AG09319 (cell line): ENCODE data around the gene CCDC89.

Source experiments
- DNase-seq: peaks from one replicate; pipeline ENCODE4 v3.0.0-alpha.2; 2010; ENCODE audit warnings: low read depth; ENCODE audit errors: extremely low read depth
- CTCF ChIP-seq: IDR thresholded peaks from 2 replicates; pipeline ENCODE4 v1.5.1; 2011; ENCODE audit warnings: low read depth, mild to moderate bottlenecking, inconsistent platforms, low read length, moderate library complexity

The CCDC89 gene

DNA sequence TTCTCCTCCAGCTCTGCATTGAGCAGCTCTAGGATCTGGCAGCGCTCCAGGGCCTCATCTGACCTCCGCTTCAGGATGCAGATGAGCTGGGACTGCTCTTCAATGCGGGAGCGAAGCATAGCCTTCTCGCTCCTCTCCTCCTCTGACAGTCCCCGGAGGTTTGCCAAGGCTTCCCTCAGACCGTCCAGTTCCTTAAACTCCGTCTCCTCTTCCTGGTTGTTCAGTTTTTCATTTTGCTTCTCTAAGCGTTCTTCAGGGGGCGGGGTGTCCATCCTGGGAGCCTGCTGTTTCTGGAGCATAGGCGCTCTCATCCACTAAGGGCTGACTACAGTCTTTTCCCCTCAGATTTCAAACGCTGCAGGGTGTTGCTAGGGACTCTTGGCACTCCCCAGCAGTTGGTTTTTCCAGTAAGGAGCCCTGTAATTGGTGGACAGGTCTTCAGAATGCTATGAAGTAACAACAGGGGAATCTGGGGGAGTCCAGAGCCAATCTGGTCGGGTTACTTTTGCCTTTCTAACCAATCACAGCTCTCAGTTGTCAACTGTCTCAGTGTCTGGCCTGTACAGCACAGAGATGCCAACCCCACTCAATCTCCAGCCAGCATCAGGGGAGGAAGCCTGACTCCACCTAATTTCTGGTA lies at the start of gene CCDC89:
Gene CCDC89, minus strand, starts transcription at position 376 of the 640 bp plus-strand sequence. Its CDS starts 65 bp downstream, at position 311.
- TF ChIP-seq CTCF, result no peak
- peak; percentile 88 for DNase-seq

- DNase-seq, result no peak
- no peak for TF ChIP-seq CTCF
Measured at GRCh38 chr11:85732965-85733364, 47.0 kb upstream of the CCDC89 start.

GRCh38 chr11:85726381-85726780 lies 40.4 kb upstream of the CCDC89 start:
- no peak for DNase-seq
- no peak for TF ChIP-seq CTCF

GRCh38 chr11:85725510-85726258 lies 39.7 kb upstream of the CCDC89 start:
- no peak for TF ChIP-seq CTCF
- peak; percentile 51 for DNase-seq

DNA sequence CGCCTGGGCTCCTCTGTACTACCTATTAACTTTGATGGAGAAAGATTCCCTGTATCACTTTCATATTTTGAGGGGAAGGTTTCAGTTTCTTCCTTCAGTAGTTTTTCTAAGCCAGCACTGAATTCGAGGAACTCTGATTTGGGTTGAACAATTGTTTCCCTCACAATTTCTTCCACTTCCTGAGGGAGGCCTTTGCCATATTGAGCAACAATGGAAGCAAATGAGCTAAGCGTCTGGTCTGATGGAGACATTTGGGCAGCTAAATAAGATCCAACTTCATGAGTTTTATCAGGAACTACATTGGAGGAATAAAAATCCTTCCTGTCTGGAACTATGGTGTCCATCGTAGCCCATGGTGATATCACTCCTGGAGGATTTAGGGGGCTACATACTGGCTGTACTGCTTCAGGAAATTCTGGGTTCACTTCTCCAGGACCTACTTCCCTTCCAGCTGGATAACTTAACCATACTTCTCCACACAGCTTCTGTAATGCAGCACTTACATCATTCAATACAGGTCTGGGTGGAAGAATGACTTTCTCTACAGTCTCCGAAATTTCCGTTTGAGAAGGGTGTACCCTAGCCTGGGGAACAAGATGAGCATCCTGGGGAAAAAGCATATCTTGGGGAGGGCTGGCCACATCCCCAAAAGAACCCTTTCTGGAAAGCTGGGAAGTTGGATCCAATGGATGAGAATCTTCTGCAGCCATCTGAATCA lies 38.9 kb upstream of the CCDC89 start:
- no peak for DNase-seq
- no peak for TF ChIP-seq CTCF

GRCh38 chr11:85723088-85723487 lies 37.1 kb upstream of the CCDC89 start:
- no peak for TF ChIP-seq CTCF
- no peak for DNase-seq

GRCh38 chr11:85721191-85721590 lies 35.2 kb upstream of the CCDC89 start:
- TF ChIP-seq CTCF, result no peak
- DNase-seq, result no peak
